Cardiac muscle cell (in vitro differentiated cells and primary cell): Measurements from ENCODE around the gene SMTNL2. TPM values are rescaled to one million over a fixed set of nuclear protein-coding genes. Genes with fewer than 3 reads are reported as not detected.
"Not testable (repeated sequence)": the region's sequence is repeated elsewhere in the genome, so short reads cannot be mapped to it uniquely, and the experiment has no call there.

ENCODE experiments used
- DNase-seq, 2 donors: peaks; one replicate each; pipeline versions ENCODE4 v3.0.0 to v3.0.0-alpha.2; 2010 to 2017; ENCODE audit warnings: low read depth in 1 of 2, low spot score in 1 of 2
- H3K27ac ChIP-seq: fragments of 200-600 bp; sonication (generic); 2 replicates; pipeline ENCODE4 v1.5.1; 2016
- H3K27me3 ChIP-seq: fragments of 200-600 bp; sonication (generic); 2 replicates; pipeline ENCODE4 v1.6.0; 2016; ENCODE audit warnings: control low read depth
- H3K36me3 ChIP-seq: fragments of 200-600 bp; sonication (generic); 2 replicates; pipeline ENCODE4 v1.5.1; 2016; ENCODE audit warnings: control low read depth
- H3K4me1 ChIP-seq: fragments of 200-600 bp; sonication (generic); 2 replicates; pipeline ENCODE4 v1.8.1; 2017; ENCODE audit warnings: low read depth, mild to moderate bottlenecking, mixed run types
- H3K4me3 ChIP-seq: fragments of 200-600 bp; sonication (generic); 2 replicates; pipeline ENCODE4 v1.5.1; 2016; ENCODE audit warnings: mild to moderate bottlenecking
- H3K9me3 ChIP-seq: fragments of 200-600 bp; sonication (generic); 2 replicates; pipeline ENCODE4 v1.5.1; 2017; ENCODE audit warnings: low read depth, mild to moderate bottlenecking, control low read depth
- polyA plus RNA-seq: library from polyadenylated mRNA; unstranded; fragments of >200 nt; fragmentation: Nextera tagmentation; extraction: Ambion mirVana; gene quantifications from 2 replicates; pipeline ENCODE4 v1.2.1, GENCODE V29; 2016
- total RNA-seq: library from RNA; depleted of rRNA; stranded (reverse); fragments of >200 nt; gene quantifications from 2 replicates; pipeline ENCODE4 v1.2.3, GENCODE V29; 2016
- TF ChIP-seq, protein P1 (sequence below): IDR thresholded peaks from 2 replicates; pipeline ENCODE4 v1.5.1; 2012; ENCODE audit warnings: low read depth, mild to moderate bottlenecking, low read length

Gene SMTNL2
- total and polyA plus RNA-seq, 2 experiments from 2014 or later = 184 to 269 TPM

DNA sequence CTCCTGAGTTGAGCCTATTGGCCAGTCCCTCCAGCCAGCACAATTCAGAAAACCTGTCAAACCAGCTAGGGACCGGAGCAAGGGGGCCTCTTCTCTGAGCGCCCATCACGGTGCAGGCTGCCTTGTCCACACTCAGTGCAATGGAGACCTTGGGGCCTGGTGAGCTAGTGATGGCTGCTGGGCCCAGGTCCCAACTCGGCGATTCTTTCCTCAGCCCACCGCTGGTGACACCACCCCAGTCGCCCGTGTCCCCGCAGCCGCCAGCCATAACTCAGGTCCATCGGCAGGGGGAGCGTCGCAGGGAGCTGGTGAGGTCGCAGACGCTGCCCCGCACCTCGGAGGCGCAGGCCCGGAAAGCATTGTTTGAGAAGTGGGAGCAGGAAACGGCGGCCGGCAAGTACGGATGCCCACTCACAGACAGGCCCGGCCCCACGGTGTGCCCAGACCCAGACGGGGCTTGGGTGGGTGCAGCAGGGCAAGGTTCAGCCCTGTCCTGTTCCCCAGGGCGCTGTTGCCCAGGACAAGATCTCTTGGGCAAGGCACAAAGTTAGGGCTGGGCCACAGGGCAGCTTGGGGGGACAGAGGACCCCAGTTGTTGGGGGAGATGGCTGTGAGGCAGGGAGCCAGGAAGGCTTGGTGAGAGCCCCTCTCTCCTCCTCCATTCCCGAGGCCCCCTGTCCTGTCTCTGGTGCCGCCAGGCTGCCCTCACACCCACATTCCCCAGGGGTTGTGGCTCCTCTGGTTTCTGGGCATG lies 10.8 kb downstream of the SMTNL2 start:
- no peaks in the 10 kb centered on the region for H3K27me3 ChIP-seq
- peak overlapping the region; percentile 58 for H3K27ac ChIP-seq
- no peaks in the 10 kb centered on the region for H3K9me3 ChIP-seq
- peaks cover 47% of the 10 kb centered on the region for H3K4me1 ChIP-seq
- no peak overlapping the region for H3K4me3 ChIP-seq
- TF ChIP-seq, protein P1, sequence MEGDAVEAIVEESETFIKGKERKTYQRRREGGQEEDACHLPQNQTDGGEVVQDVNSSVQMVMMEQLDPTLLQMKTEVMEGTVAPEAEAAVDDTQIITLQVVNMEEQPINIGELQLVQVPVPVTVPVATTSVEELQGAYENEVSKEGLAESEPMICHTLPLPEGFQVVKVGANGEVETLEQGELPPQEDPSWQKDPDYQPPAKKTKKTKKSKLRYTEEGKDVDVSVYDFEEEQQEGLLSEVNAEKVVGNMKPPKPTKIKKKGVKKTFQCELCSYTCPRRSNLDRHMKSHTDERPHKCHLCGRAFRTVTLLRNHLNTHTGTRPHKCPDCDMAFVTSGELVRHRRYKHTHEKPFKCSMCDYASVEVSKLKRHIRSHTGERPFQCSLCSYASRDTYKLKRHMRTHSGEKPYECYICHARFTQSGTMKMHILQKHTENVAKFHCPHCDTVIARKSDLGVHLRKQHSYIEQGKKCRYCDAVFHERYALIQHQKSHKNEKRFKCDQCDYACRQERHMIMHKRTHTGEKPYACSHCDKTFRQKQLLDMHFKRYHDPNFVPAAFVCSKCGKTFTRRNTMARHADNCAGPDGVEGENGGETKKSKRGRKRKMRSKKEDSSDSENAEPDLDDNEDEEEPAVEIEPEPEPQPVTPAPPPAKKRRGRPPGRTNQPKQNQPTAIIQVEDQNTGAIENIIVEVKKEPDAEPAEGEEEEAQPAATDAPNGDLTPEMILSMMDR = no peak
- peak in 1 of 2 donors; percentile 58 for DNase-seq
- H3K36me3 ChIP-seq = peaks cover 22% of the 10 kb centered on the region

DNA sequence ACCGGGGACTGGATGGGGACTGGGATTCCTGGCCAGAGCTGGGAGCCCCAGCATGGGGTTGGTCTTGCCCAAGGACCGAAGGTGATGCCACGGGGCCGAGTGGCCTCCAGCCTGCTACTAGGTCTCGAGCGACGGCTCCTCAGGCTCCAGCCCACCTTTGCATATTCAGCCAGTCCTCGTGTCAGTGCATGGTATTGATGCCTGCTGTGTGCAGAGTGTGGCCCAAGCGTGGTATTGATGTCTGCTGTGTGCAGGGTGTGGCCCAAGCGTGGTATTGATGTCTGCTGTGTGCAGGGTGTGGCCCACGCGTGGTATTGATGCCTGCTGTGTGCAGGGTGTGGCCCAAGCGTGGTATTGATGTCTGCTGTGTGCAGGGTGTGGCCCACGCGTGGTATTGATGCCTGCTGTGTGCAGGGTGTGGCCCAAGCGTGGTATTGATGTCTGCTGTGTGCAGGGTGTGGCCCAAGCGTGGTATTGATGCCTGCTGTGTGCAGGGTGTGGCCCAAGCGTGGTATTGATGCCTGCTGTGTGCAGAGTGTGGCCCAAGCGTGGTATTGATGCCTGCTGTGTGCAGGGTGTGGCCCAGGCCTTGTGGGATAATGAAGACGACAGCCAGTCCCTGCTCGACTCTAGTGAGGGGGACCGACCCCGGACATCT lies 11.5 kb downstream of the SMTNL2 start:
- H3K27me3 ChIP-seq, H3K9me3 ChIP-seq, DNase-seq, H3K4me3 ChIP-seq: not testable (repeated sequence)
- Histone ChIP-seq H3K36me3 (peaks cover 22% of the 10 kb centered on the region), H3K27ac (peak overlapping the region; percentile 89), H3K4me1 (peaks cover 46% of the 10 kb centered on the region)

DNA sequence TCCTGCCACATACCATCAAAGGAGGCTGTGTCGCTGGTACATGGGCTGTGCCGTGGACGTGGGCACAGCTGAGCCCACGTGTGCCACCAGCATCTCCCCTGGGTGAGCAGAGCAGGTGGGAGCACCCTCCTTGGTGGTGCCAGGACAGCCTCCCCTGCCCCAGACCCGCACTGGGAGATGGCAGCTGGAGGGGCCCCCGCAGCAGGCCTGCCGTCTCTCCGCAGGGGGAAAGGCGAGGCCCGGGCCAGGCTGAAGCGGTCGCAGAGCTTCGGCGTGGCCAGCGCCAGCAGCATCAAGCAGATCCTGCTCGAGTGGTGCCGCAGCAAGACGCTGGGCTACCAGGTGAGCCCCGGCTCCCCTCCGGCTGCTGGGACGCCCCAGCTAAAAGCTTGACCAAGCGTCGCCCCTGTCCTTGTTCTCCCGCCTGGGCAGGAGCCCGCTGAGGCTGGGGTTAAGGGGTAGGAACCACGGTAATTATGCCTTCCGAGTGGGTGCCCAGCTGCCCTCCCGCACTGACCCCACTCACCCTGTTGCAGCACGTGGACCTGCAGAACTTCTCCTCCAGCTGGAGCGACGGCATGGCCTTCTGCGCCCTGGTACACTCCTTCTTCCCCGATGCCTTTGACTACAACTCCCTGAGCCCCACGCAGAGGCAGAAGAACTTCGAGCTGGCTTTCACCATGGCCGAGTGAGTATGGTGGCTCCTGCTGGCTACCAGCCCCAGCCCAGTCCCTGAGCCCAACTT lies 12.5 kb downstream of the SMTNL2 start:
- TF ChIP-seq, protein P1 = no peak

DNA sequence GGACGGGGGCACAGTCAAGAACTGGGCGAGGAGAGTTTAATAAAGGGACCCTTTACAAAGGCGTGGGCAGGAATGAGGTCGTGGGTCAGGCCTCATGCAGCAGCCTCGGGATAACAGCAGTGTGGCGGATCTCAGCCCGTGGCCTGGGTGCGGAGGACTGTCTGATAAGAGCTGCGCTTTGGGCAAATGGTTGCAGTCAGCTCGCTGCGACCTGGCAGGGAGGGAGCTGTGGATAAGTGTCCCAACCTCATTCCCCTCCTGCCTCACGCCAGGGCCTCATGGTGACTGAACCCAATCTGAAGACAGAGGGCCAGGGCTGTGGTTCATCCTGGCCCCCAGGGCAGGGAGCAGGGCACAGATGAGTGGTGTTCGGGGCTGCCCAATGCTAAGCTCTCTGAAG lies 13.6 kb downstream of the SMTNL2 start:
- DNase-seq = no peak
- Histone ChIP-seq H3K27me3 (no peaks in the 10 kb centered on the region), H3K36me3 (peaks cover 27% of the 10 kb centered on the region), H3K4me1 (peaks cover 50% of the 10 kb centered on the region), H3K27ac (peak overlapping the region; percentile 89), H3K9me3 (no peaks in the 10 kb centered on the region), H3K4me3 (no peak overlapping the region)
- TF ChIP-seq, protein P1 = no peak

More for the DNA sequence above, 12.5 kb downstream of the SMTNL2 start:
- H3K9me3 ChIP-seq = no peaks in the 10 kb centered on the region
- H3K27ac ChIP-seq = peak overlapping the region; percentile 89
- no peak overlapping the region for H3K4me3 ChIP-seq
- peaks cover 22% of the 10 kb centered on the region for H3K36me3 ChIP-seq
- peaks cover 46% of the 10 kb centered on the region for H3K4me1 ChIP-seq
- no peaks in the 10 kb centered on the region for H3K27me3 ChIP-seq
- no peak for DNase-seq

DNA sequence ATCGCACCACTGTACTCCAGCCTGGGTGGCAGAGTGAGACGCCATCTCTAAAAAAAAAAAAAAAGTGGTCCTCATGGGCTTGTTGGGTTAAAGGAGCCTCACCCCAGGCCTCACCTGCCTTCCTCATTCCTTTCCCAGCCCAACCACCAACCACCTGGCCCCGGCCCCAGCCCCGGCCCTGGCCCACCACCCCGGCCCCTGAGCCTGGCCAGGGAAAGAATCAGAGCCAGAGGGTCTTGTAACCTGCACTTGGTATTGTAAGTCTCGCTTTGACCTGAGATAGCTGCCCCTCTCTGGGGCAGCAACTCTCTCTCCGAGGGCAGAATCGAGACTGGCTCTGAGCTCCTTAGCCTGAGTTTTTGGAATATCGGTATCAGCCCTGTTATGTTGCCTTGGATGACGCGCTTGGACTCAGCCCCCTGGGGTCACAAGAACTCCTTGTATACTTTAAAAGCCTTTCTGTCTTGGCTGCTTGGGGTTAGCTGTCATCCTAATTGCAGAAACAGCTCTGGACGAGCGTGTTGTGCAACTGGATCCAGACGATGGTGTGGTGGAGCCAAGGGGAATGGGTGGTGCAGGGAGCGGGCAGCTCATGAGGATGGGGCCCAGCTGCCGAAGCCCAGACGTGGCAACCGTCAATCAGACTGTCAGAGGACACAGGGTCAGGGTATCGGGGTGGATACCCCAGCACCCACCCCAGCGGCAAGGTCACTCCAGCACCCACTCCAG lies 14.6 kb downstream of the SMTNL2 start:
- Histone ChIP-seq H3K27ac (peak overlapping the region; percentile 89), H3K27me3 (no peaks in the 10 kb centered on the region), H3K36me3 (peaks cover 24% of the 10 kb centered on the region), H3K4me1 (peaks cover 51% of the 10 kb centered on the region), H3K4me3 (no peak overlapping the region), H3K9me3 (no peaks in the 10 kb centered on the region)
- TF ChIP-seq, protein P1 = no peak
- peak; percentile 41 to 94 for DNase-seq
